GM19043 (cell line): ENCODE data around the gene CENPF.
"Not testable (repeated sequence)": the region's sequence is repeated elsewhere in the genome, so short reads cannot be mapped to it uniquely, and the experiment has no call there.

ENCODE experiments used
- ATAC-seq: cut with Tn5 transposase; IDR thresholded peaks from one replicate; pipeline ENCODE4 v1.9.1; 2021; ENCODE audit warnings: low read depth; ENCODE audit not compliant: unreplicated experiment

CENPF gene, protein sequence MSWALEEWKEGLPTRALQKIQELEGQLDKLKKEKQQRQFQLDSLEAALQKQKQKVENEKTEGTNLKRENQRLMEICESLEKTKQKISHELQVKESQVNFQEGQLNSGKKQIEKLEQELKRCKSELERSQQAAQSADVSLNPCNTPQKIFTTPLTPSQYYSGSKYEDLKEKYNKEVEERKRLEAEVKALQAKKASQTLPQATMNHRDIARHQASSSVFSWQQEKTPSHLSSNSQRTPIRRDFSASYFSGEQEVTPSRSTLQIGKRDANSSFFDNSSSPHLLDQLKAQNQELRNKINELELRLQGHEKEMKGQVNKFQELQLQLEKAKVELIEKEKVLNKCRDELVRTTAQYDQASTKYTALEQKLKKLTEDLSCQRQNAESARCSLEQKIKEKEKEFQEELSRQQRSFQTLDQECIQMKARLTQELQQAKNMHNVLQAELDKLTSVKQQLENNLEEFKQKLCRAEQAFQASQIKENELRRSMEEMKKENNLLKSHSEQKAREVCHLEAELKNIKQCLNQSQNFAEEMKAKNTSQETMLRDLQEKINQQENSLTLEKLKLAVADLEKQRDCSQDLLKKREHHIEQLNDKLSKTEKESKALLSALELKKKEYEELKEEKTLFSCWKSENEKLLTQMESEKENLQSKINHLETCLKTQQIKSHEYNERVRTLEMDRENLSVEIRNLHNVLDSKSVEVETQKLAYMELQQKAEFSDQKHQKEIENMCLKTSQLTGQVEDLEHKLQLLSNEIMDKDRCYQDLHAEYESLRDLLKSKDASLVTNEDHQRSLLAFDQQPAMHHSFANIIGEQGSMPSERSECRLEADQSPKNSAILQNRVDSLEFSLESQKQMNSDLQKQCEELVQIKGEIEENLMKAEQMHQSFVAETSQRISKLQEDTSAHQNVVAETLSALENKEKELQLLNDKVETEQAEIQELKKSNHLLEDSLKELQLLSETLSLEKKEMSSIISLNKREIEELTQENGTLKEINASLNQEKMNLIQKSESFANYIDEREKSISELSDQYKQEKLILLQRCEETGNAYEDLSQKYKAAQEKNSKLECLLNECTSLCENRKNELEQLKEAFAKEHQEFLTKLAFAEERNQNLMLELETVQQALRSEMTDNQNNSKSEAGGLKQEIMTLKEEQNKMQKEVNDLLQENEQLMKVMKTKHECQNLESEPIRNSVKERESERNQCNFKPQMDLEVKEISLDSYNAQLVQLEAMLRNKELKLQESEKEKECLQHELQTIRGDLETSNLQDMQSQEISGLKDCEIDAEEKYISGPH (N-terminal part only)

DNA sequence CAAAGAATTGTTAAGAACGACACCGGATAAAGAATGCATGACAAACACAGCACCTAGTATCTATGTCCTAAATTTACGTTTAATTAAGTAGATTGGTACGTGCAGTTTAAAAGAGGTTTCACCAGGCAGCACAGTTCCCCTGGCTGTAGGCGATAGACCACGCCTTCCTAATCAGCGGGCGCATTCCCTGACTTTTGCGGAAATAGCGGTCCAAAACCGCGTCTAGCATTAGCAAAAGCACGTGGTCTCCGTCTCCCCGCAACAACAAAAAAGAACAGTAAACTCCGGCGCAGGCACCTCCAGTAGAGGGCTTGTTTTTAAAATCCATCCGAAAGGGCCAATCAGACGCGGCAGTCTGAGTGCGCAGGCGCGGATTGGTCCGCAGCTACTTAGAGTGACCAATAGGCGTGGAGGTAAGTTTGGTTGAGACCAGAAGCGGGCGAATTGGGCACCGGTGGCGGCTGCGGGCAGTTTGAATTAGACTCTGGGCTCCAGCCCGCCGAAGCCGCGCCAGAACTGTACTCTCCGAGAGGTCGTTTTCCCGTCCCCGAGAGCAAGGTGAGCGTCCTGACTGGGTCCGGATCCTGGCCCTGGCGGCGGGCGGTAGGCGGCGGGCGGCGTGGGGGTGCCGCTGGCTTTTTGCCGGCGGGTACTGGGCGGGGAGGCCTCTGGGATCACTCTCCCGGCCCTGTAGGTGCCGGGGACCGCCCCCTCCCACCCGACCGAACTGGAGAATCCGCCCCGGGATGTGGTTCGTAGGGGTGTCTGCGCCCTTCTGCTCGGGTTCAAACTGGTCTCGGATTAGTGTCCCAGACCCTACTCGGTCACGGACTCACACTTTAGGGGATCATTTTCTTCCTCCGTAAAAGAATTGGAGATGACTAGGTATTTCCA, at the start of gene CENPF:
TSS of gene CENPF (plus strand) at position 432 of the 894 bp plus-strand sequence. CDS start 10,560 bp downstream, outside the sequence.
- ATAC-seq = peak; percentile 99

DNA sequence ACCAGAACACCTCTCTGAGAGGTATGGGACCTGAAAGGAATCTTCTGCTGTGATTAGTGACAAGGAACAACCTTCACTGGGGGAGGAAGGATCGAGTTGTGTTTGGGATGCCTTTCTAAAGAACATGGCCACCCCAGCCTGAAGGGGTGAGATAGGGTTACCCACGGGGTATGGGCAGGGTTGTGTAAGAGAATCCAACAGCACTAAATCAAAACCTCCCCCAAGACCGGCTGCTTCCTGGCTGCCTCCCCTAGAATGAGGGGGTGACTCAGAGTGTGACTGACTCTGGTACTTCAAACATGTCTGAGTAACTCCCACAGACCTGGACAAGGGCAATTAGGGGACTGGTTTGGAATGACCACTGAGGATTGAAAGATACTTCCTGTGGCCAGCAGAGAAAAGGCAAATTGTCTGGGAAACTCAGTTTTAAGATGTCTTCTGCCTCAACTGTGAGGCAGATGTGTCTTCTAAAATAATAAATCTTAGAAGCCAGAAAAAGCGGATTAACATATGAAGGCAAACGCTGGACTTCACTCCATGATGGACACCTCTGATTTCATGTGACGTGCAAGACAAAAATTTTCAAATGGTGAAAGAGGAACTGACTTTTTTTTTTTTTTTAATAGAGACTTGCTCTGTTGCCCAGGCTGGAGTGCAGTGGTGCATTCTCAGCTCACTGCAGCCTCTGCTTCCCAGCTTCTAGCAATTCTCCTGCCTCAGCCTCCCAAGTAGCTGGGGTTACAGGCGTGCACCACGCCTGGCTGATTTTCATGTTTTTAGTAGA, 44.9 kb upstream of the CENPF start:
- ATAC-seq = peak; percentile 43

DNA sequence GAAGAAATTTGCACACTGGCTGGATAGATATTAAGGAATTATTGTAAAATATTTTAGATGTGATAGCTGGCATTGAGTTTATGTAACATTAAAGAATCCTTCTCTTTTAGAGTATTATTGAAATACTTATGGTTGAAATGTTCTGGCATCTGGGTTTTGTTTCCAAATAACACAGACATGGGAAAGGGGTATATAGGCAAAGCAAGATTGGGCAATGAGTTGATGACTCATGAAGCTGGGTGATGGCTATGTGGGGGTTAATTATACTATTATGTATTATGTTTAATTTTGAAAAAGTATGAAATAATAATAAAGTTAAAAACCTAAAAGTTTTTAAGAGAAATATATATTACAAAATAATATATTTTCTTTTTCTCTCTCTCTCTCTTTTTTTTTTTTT, 39.1 kb upstream of the CENPF start:
- no peak for ATAC-seq

DNA sequence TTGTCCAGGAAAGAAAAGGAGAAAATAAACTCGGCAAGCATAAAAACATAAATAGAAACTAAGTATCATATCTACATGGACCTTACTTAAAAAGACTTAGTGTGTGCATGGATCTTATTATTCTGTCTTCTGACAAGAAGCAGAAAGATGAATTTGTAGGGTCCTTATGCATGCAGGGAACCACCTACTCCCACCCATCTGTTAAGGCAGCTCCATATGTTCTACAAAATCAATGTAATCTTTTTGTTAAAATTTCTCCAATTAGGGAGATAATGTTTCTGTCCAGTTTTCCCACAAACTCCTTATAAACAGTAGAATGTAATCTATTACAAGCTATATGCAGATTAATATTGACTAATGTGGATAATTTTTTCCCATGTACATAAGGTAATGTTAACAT, 37.7 kb upstream of the CENPF start:
- no peak for ATAC-seq

DNA sequence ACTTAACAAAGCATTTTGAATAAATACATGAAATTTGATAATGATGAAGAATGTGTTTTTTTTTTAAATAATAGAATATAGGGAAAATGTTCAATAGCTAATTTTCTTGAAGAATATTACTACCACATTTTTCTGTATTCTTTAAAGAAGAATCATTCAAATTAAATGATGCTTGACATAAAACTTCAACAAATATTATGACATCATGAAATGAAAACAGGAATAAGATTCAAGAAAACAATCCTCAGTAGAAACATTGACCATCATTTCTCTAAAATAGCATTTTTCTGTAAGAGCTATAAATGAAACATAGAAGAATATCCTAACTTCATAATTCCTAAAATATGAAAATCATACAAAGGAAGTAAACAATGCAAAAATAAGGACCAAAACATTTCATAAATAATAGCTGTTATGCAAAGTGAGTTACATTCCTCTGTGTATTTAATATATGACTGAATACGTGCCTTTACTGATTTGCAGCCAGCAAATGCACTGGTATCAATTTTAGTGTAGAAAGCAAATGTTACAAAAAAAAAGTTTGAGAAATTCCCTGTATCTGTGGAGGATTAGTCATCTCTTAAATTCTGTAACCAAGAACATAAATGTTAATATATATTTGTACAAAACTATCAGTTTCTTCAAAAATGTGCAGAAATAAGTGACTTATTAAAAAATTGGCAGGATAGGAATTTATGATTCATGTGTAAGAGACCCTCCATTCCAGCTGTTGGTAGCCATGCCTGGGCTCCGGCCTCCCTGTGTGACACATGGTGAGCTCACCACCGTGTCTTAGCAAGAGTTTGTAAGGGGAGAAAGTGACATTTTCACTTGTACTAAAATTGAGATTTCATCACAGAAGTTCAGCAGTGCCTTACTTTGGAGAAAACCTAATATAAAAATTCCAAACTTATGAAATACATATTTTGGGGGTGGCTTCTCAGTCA, 36.6 kb upstream of the CENPF start:
- ATAC-seq = no peak

DNA sequence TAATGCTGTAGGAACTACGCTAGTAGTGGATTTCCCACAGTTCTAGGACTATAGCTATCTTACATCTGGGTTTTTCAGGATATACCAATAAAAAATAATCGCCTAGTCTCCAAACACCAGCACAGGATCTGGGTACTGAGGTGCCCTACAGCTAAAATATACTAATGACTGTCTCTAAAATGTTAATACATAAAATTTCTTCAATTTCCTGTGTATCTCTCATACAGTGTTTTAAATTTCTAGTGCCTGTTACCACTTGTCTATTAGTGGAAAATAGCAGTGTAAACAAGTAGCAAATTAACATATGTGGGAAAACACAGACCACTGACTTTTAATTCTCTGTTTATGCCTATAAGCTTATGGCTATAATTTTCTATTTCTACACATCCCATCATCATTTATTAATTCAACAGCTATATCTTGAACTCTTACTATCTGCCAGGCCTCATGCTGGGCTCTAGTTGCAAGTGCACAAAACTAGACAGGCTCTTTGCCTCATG, 35.5 kb upstream of the CENPF start:
- no peak for ATAC-seq

DNA sequence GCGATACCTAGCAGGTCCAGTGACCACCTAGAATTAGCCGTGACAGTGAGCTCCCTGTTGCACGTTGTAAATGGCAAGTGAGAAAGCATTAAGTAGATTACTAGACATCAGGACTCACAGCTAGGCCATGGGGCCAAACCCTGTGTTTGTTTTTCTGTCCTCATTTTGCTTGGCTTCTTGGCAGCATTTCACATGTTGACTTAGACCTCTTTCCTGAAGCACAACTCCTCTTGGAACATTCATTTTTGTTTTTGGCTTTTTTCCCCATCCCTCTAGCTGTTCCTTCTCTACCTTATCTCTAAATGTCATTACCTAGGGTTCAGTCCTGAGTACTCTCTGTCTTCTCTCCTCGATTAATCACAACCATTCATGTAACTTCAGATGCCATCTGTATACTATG, 34.7 kb upstream of the CENPF start:
- no peak for ATAC-seq

DNA sequence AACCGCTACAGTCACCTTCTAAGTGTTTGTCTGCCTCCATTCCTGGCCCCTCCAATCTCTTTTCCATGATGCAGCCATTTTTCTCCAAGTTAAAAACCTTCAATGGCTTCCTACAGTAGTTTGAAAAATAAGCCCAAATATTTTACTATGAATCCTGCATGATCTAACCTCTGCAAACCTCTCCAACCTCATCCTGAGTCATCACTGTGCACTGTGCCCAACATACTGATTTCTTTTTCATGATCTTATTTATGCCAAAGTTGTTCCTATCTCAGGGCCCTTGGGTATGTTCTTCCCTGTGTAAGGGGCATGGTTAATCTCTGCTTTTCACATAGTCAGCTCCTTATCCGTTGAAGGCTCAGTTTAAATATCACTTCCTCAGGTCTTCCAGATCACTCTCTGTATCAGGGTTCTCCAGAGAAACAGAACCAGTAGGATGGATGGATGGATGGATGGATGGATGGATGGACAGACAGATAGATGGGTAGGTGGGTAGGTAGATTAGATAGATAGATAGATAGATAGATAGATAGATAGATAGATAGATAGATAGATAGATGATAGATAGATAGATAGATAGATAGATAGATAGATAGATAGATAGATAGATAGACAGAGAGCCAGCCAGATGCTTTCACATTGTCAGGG, 33.5 kb upstream of the CENPF start:
- ATAC-seq = no peak

DNA sequence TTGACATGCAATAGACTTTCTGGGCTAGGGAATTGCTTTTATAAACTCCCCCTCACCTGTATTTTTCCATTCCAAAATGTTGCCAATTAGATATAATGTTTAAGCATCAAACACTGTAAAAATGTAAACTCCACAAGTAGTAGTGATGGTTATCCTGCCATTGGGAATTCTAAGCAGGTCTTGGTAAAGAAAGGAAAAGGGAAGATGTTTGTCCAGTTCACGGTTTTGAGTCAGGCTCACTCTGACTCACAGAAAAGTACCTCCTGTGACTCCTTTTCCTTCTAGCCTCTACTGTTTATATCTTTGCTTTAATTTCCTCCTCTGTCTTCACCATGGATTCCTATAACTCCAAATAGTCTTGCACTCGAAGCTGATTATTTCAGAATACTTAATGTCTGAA, 32.6 kb upstream of the CENPF start:
- no peak for ATAC-seq

DNA sequence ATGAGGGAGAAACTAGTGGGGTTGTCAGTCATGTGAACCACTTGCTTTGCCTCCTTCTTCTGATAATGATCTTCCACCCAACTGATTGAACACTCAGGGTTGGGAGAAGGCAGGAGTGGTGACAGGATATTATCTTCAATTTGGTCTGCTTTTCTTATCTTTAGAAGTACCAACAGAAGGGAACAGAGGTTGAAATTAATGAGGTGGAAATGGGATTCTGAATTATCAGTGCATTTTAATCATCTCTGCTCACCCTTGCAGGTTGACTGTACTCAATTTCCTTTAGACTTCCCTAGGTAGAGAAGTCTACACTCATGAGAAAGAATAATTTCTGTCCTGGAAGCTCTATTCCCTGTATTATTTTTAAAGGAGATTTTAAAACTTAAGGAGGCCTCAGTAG, 31.7 kb upstream of the CENPF start:
- ATAC-seq = no peak

DNA sequence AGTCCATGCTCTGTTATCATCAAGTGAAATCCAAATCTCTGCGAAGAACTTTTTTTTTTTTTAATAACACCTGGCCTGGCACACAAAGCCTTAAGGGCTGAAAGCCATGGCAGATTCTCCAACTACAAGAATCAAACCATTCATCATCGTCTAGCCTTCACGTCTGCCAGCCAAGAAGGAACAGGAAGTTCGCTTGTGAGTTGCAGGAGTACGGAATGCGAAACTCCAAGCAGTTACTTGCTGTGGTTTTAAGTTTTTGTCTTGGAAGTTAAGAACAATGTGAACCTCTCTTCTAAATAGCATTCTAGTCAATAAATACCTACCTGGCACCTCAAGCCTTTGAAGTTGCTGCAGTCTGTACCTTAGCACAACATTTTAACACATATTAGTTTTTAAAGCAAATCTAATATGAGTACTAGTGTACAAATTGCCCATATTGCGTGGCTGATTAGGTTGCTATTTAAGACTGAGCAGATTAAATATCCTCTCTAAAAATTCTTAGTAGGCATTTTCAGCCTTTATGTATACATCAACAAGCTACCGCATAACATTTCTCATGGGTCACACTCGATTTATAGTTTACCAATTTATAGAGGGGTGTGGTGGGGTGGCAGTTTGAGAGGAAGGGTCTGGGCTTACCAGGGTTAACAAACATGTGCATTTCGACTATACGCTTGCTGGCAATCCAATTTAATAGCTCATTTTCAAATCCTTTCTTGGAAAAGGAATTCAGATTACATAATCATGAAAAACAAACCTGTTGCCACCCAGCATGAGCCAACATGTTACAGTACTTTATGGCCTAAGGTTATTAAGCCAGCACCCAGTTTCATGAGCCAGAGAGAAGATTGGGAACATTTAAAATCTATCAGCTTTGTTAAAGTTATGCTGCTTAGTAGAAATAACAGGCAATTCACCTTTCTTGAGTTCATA, 29.3 kb upstream of the CENPF start:
- no peak for ATAC-seq

DNA sequence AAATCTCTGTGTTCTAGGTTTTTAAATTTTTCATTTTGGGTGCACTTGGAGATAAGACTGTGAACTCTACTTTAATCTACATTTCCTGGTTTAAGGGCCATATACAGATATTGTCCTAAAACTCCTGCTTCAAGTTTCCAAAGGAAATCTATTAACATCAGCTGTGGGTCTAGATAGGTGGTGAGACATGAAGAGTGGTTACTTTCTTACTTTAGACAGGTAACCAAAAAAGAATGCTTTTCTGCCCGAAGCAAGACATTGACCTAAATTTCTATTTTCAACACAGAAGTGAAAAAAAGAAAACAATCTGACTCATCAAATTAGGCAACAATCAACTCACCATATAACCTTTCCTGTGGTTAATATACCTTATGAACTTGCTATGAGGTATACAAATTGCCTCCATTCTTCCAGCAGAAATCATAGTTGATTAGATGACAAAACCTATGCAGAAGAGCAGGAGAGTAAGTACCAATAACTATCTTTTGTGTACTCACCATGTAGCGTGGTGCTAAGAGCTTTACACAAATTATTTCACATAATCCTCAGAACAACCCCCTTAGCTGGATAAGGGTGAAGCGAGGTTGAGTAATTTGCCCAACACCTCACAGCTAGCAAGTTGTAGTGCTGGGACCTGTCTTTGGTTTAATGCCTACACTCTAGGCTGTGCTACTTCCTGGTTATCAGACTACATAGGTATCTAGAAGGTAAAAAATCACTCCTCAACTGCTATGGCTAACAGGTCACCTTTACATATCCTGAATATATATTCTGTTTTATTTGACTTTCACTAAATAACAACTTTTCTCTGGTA, 28.2 kb upstream of the CENPF start:
- ATAC-seq = no peak

DNA sequence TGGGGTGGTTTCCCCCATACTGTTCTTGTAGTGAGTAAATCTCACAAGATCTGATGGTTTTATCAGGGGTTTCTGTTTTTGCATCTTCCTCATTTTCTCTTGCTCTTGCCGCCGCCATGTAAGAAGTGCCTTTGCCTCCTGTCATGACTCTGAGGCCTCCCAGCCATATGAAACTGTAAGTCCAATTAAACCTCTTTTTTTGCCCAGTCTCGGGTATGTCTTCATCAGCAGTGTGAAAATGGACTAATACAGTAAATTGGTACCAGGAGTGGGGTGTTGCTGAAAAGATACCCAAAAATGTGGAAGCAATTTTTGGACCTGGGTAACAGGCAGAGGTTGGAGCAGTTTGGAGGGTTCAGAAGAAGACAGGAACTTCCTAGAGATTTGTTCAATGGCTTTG, 26.9 kb upstream of the CENPF start:
- ATAC-seq = not testable (repeated sequence)

DNA sequence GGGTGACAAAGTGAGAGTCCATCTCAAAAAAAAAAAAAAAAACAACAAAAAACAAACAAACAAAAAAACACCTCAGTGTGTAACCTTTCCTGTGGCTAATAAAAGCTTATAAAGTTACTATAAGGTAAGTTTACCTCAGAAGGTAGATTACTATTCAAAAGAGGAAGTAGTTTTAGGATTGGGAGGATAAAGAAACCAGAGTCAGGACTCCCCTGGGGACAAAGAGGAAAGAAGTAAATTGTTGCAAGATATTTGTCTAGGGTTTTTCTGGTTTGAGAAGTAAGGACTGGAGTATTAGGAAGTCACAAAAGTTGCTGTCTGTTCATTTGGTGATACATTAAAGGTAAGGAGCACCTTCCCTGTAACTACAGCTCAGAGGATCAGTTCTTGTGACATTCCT, 23.8 kb upstream of the CENPF start:
- no peak for ATAC-seq

DNA sequence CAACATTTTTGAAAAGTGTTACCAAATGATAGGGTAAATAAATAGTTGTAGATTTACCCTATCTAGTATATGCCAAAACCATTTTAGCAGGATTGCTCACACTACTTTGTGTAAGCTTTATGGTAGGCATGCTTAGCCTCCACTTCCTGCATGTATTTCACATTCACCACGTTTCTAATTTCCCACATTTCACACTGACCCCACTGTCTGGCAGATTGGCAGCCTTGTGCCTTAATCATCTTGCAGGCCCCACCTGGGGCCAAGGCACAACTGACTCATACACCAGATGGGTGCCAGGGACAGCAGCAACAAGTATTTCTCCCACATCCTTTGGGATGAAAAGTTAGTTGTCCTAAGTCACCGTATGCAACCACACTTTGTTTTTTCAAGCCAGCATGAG, 21.2 kb upstream of the CENPF start:
- ATAC-seq = no peak
